ENCODE measurements around the gene GGA3.
"Not testable (repeated sequence)": the region's sequence is repeated elsewhere in the genome, so short reads cannot be mapped to it uniquely, and the experiment has no call there.

The GGA3 gene

DNA sequence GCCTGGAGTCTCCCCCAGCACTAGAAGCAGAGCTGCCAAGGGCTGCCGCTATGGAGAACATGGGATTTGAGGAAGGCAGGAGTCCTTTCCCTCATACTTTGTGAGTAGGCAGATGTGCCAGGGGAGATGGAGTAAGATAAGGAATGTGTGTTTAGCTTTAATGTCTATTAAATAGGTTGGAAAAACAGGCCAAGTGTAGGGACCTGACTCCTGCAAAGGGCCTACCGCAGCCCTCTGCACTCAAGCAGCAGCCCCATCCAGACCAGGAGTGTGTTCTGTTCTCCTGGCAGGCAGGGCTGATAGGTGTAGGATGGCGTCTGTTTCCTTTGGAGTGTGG is 11.4 kb upstream of the GGA3 start:
- no peak for DNase-seq (ENCODE audit: low read depth)

DNA sequence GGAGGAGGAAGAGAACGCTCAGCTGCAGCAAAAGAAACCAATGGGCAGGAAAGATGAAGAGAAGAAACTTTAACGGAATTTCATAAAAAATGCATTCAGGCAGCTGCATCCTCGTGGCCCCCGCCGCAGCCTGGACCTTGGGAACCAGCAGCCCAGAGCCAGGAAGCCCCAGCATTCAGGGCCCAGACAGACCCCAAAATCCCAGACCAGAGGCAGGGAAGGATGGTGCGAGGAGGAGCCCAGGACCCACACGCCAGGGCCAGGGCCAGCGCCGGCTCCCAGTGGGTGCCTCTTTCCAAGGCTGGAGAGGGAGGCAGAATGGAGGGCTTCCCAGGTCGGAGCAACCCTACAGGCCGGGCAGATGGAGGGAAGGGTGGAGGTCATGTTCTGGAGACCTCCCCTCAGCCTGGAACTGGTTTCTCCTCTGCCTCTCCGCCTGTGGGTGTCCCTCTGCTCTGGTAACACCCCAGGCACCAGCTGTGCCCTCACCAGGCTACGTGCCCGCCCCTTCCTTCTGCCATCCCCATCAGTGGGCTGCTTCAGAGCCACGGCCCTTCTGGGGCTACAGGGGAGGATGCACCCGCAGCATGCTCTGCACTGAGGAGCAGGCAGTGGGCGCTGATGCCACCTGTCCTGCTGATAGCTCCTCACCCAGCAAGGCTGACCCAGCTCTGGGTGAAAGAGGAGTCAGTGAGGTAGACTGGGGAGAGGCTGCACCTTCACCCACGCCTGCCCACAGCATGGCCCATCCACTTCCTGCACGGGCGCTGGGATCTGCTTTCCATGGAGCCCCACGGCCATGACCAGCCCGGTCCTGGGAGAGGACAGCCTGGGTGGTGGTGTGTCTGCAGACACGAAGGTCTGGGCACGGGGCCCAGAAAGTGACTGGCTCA is 10.8 kb upstream of the GGA3 start:
- peak; percentile 47 for DNase-seq (ENCODE audit: low read depth)

DNA sequence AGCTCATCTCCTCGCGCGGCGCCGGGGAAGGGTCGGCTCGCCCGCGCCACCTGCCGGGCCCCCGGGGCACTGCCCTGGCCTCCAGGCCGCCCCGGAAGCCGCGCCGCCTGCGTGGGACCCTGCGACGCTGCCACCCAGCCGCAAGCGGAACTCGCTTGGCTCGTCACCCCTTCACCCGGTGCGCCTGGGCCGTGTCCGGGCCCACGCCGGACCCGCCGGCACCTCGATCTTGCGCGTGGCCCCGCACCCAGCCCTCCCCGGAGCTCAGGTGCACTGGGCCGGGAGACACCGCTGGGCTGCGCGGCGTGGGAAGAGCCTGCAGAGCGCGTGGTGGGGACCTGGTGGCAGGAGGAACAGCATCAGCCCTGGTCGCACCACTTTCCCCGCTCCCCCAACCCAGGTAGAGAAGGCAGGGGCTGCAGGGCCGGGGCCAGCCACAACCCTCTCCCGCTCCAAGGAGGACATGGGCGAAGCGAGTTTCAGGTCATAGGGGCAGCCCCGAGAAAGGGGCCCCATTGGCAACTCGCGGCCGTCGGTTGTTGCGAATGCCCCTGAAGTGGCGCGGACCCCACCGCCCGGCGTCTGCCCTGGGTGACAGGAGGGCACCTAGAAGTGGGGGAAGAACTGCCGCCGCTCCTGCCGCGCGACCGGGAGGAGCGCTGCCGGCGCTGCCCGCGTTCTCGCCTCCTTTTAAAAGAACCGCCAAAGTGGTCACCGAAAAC is 10.0 kb upstream of the GGA3 start:
- no peak for DNase-seq (ENCODE audit: low read depth)

DNA sequence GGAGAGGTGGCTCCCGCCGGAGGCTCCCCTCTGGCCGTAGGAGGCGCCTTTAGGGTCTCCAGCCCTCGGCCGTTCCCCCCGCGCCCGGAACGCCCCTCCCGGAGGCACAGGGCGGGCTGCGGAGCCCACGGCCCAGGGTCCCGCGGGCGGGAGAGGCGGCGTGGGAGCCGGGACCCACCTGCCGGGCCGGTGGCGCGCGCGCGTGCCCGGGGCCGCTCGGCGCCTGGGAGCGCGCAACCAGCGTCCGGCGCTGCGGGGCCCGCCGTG is 9.5 kb upstream of the GGA3 start, which contains the start of gene MIF4GD:
TSS of gene MIF4GD (minus strand) at position 266 of the 267 bp plus-strand sequence. CDS start 1,036 bp downstream, outside the sequence.
- peak; percentile 55 for DNase-seq (ENCODE audit: low read depth)

DNA sequence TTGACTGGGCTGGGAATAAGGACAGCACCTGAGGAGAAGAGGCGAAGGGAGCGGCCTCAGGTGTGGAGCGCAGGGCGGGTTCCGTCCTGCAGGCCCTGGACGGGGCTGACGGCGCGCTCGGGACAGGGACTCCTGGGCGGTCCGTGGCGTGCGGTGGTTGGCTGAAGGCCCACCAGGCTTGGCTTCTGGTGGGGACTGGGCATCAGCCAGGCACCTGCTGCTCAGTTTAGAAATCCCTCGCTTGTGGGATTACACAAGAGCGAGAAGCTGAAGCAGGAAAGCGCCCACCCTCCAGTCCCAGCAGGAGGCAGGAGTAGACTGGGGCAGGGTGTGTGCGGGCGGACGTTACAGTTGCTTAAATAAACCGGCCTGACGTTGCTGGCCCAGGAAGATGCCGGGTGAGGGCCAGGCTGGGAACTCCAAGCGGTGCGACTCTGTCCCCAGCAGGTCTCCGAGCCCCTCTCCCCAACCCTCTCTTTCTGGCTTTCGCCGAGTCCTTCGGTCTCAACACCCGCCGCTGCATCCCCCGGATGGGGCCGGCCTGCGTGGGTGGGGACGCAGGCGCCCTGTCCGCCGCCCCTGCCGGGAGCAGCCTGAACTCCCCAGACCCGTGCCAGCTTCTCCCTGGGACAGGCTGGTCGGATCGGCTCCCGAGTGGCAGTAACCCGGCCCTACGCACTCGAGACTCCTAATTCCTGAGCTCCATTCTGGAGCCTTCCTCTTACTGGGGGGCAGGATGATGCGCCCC is 9.0 kb upstream of the GGA3 start:
- peak; percentile 72 for DNase-seq (ENCODE audit: low read depth)

DNA sequence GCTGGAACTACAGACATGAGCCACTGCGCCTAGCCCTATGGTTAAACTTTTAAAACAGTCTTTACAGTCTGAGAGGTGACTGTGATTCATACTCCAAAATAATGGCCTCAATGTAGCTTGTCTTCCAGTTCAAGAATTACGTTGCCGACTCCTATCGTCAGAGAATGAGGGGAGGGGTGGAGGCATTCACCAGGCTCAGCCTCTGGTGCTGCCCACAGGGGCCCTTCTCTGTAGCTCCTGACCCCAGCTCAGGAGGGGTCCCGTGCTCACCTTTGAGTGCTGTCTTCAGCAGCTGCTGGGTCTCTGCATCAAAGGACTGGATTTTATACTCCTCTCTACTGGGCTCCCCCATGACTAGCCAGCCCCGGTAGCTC is 8.4 kb upstream of the GGA3 start:
- DNase-seq (ENCODE audit: low read depth), result no peak

DNA sequence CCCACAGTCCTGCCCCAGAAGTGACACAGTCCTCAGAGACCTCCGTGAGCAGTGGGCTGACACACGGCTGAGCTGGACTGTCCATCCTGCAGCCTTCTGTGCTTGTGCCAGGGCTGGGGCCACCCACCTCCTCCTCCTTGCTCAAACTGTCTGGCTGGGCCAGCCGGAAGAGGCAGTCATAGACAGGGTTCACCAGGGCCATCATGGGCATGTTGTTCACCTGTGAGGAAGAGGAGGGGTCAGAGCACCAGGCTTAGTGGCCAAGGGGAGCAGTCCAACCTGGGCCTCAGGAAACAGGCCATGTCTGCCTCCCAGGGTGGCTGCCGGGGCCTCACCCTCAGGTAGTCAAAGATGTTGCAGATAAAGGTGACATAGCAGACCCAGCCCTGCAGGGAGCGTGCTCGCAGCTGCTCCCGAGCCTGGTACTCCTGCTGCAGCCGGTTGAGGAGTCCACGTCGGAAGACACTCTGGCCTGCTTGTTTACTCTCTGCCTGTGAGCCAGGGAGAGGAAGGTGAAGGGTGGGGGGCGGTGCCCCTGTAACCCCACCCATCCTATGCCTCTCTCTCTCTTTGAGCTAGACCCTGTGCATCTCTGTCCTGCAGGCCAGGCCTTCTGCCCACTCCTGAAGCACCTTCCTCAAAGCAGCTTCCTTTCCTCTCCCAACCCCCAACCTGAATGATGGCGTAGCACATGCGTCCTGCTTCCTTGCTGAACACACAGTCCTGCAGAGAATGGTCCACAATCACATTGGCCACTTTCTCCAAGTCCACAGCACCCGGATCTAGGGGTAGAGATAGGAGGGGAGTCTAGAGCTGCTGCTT is 6.2 kb upstream of the GGA3 start:
- no peak for DNase-seq (ENCODE audit: low read depth)

DNA sequence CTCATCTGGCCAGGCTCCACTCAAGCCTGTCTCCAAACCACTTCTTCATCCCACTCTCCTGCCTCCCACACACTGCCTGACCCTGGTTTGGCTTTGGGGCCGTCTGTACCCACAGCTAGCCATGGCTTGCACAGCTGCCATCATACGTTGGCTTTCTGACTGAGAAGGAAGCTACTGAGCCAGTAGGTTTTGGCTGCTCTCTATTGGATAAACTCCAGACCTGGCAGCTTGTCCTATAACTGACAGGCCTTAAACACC is 5.7 kb upstream of the GGA3 start:
- DNase-seq (ENCODE audit: low read depth), result no peak

DNA sequence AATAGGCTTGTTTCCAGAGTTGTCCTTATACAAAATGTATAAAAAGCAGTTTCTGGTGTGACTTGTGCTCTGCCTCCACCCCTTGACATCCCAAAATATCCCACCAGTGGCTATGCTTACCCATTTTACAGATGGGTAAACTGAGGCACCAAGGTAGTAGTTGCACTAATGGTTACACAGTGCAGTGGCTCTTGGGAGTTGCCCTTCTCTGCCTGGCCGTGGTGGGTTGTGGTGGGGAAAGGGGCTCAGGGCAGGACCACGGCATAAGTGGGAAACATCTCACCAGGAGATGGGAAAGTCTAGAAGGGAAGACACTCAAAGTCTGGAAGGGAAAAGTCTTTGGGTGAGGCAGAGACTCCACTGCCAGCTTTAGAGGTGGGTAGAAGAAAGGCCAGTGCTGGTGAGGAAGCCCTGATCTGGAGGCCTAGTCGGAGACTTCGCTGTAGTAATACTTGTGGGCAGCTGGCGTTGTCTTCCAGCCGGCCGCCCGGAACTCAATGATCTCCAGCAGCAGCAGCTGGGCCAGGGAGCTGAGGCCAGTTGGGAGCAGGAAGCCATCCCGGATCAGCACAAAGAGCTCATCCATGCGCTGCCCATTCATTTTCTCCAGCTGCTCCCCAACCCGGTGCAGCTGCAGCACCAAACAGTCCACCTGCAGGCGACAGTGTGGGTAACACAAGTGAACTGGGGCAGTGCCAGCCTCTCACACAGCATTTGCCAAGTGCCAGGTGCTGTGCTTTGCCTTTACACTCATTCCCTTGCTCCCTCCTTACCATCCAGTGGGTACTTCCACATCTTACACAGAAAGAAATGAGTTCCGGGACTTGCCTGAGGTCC is 5.1 kb upstream of the GGA3 start:
- DNase-seq (ENCODE audit: low read depth), result no peak

DNA sequence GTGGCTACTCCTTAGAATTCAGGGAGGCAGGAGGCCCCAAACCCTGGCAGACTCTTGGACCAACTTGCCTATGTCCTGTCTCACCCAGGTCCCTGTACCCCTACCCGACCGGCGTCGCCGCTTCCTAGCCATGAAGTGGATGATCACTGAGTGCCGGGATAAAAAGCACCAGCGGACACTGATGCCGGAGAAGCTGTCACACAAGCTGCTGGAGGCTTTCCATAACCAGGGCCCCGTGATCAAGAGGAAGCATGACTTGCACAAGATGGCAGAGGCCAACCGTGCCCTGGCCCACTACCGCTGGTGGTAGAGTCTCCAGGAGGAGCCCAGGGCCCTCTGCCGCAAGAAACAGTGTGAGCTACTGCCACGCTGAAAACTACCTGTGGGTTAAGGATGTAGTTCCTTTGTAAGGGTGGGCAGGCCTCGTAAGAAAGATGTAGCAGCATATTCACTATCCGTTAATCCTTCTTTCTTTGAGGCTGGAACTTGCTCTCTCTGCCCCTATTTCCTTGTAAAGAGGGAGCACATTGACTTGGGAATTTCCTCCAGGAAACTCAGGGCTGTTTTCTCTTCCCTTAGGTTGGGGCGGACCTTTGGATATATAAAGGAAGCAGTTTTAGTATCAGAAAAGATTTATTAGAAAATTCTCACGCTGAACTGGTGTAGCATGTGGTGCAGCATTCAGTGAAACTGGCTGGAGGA is 4.4 kb upstream of the GGA3 start:
- DNase-seq (ENCODE audit: low read depth), result no peak

DNA sequence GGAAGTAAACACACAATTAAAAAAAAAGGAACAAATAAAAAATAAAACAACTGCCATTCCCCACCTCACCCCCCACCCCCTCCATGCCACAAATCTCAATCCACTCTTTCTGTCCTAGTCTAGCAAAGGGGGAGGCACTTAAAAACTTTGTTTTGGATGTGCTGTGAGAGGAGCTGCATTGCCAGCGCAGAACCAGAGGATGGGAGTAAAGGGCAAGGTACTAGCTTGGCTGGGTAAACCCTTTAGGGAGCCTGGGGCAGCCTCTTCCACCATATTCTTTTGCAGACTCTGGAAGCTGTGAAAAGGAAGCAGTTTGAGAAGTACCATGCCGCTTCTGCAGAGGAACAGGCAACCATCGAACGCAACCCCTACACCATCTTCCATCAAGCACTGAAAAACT is 1.6 kb upstream of the GGA3 start:
- DNase-seq (ENCODE audit: low read depth), result no peak

DNA sequence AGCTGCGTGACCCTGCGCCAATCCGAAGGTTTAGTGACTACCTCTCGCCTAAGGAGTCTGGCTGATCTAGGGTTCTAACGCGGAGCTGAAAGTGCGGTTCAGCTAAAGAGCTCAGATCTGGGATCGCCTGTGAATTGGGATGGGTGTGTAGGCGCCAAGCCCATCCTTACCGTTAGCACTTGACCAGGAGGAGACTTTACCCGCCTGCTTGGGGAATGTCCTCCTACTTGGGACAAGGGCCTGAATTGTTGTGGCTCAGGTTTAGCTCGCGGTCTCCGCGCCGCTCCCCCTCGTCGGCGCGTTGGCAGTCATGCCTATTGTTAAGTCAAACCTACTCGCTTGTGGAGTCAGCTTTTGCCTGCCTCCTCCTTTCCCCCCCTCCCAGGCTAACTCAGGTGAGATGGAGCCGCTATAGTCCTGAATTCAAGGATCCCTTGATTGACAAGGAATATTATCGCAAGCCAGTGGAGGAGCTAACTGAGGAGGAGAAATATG is 753 bp upstream of the GGA3 start:
- DNase-seq (ENCODE audit: low read depth), result no peak

DNA sequence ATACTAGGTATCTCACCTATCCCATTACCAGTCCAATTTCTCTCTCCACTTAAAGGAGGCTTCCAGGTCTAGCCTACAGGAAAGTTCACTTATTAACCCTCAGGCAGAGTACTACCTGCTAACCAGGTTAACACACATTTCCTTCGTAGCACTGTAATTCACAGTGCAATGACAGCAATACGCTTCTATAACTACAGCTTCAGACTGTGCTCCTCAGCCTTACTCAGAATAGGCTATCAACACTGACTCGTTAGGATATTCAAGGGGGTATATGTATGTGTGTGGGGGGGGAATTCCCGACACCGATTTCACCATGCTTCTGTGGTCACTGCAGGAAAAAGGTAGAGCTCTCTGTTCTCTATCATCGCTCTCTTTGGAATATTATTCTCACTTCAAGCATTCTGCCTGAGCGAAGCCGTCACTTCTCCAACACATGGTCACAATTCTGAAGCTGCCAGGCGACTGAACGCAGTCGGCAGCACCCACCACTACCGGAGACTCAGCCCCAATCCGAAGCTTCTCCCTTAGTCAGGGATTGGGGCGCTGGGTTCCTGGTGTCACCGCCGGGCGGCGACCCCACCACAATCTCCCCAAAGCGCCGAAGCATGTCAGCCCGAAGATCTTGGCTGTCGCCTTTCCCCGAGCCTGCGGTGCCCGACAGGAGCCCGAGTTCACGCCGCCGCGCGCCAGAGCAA is 618 bp downstream of the GGA3 start:
- no peak for DNase-seq (ENCODE audit: low read depth)

DNA sequence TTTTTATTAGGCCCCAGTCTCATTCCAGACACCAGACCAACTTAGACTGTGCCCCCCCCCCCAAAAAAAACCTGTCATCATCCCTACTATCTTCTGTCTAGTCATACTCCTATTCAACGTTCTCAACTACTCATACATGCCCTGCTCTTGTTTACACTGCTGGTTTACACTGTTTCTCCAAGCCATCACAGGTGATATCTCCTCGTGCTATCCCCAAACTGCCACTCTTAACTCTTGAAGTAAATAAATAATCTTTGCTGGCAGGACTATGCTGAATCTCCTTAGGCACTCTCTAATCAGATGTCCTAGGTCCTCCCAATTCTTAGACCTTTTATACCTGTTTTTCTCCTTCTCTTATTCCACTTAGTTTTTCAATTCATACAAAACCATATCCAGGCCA is 4.2 kb downstream of the GGA3 start:
- not testable (repeated sequence) for DNase-seq (ENCODE audit: low read depth)

DNA sequence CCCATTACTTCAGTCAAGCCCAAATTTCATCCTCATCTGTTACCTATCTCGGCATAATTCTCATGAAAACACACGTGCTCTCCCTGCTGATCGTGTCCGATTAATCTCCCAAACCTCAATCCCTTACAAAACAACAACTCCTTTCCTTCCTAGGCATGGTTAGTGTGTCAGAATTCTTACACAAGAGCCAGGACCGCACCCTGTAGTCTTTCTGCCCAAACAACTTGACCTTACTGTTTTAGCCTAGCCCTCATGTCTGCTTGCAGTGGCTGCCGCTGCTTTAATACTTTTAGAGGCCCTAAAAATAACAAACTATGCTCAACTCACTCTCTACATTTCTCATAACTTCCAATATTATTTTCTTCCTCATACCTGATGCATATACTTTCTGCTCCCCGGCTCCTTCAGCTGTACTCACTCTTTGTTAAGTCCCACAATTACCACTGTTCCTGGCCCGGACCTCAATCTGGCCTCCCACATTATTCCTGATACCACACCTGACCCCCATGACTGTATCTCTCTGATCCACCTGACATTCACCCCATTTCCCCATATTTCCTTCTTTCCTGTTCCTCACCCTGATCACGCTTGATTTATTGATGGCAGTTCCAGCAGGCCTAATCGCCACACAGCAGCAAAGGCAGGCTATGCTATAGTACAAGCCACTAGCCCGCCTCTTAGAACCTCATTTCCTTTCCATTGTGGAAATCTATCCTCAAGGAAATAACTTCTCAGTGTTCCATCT is 5.3 kb downstream of the GGA3 start:
- DNase-seq (ENCODE audit: low read depth), result not testable (repeated sequence)

DNA sequence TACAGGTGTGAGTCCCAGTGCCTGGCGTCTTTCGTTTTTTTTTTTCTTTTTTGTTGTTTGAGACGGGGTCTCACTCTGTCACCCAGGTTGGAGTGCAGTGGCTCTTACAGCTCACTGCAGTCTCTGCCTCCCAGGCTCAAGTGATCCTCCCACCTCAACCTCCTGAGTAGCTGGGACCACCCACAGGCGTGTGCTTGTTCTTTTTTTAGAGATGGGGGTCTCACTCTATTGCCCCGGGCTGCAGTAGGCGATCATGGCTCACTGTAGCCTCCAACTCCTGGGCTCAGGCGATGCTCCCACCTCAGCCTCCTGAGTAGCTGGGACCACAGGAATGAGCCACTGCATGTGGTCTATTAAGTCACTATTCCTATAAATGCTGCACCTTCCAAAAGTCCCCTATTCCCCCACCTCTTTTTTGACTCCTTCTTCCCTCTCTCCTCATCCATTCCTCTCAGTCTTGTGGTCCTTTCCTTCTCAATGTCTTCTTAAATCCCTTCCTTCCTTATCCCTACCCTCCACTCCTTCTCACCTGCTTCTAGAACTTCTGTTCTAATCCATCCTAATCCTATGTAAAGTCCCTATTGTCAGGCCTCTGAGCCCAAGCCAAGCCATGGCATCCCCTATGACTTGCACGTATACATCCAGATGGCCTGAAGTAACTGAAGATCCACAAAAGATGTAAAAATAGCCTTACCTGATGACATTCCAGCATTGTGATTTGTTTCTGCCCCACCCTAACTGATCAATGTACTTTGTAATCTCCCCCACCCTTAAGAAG is 9.2 kb downstream of the GGA3 start:
- no peak for DNase-seq (ENCODE audit: low read depth)

DNA sequence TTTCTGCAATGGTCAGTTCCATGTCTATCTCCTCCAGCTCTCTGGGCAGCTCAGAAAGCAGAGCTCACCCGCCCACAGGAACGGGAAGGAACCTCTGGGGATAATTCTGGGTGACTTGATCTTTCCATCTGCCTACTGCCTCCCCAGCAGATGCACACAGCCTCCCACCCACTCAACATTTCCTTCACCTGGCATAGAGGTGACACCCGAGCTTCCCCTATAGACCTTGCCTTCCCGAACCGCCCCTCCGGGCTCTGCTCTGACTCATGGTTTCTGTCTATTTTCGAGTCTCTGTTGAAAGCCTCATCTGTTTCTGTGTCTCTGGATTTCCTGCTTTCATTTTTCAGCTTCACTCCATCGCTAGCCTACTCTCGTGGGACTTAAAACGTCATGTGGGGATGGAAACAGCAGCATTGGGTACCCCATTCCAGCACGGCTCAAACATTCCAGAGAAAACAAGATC is 11.4 kb downstream of the GGA3 start:
- DNase-seq (ENCODE audit: low read depth), result peak; percentile 57

DNA sequence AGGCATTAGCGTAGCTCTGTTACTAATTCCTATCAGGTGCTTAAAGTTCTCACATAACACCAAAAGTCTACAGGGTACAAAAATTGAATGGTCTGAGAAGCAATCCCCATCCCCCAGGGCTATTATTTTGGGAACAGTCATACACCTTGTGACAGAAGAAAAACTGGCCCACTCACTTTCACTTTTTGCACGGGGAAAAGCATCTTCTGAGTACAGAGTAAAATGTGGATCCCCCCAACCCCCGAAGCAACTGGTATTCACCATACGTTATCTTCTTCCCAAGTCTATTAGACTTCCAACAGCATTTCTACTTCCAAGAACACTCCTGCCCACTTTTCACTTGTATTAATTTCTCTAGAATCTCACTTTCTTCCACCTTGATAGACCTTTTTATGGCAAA is 11.8 kb downstream of the GGA3 start:
- DNase-seq (ENCODE audit: low read depth), result no peak

Measured in fibroblast of gingiva (primary cell).